H54 (cell line): ENCODE measurements around the gene PLXDC1.

ENCODE experiments used
- DNase-seq: peaks from one replicate; pipeline ENCODE4 v3.0.0; 2011; ENCODE audit warnings: low spot score, mixed read lengths; ENCODE audit not compliant: insufficient read length
- FAIRE-seq: peaks from 3 replicates; lab custom pipeline; 2011; peaks lifted over from hg19 to GRCh38; lab: Jason Lieb, UNC
- POLR2A ChIP-seq: IDR thresholded peaks from 2 replicates; pipeline ENCODE4 v1.6.1; 2011; ENCODE audit warnings: low read depth, mild to moderate bottlenecking, low read length

PLXDC1 gene

DNA sequence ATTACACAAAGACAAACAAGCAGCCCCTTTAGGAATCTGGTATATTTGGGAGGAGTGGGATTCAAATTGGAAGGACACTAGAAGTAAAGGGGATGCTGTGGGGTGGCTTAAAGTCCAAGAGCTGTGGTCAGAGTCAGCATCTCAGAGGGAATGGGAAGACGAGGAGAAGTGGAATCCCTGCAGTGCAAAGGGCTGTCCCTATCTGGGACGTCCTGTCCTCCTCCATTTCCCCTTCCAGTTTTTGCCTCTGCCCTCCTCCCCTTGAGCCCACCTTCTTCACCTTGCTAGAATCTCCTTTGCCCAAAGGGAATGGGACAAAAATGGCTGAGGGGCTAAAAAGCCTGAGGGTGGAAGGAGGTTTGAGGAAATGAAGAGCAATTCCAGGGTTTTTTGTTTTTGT, 4.2 kb upstream of the PLXDC1 start:
- TF ChIP-seq POLR2A: no peak
- FAIRE-seq (no peak), DNase-seq (no peak)

- TF ChIP-seq POLR2A: no peak
- FAIRE-seq: no peak
- DNase-seq: peak; percentile 92
Measured at GRCh38 chr17:39153599-39154051, 2.2 kb upstream of the PLXDC1 start.

- DNase-seq (no peak), FAIRE-seq (no peak)
- TF ChIP-seq POLR2A: no peak
Measured at GRCh38 chr17:39151943-39152818, 744 bp upstream of the PLXDC1 start.

GRCh38 chr17:39150795-39151149, 665 bp downstream of the PLXDC1 start:
- TF ChIP-seq POLR2A: no peak
- FAIRE-seq (no peak), DNase-seq (no peak)

- TF ChIP-seq POLR2A: no peak
- FAIRE-seq (no peak), DNase-seq (no peak)
Measured at GRCh38 chr17:39150104-39150634, 1.3 kb downstream of the PLXDC1 start.

GRCh38 chr17:39147221-39148185, 3.9 kb downstream of the PLXDC1 start:
- no peak for FAIRE-seq
- no peak for TF ChIP-seq POLR2A
- no peak for DNase-seq

DNA sequence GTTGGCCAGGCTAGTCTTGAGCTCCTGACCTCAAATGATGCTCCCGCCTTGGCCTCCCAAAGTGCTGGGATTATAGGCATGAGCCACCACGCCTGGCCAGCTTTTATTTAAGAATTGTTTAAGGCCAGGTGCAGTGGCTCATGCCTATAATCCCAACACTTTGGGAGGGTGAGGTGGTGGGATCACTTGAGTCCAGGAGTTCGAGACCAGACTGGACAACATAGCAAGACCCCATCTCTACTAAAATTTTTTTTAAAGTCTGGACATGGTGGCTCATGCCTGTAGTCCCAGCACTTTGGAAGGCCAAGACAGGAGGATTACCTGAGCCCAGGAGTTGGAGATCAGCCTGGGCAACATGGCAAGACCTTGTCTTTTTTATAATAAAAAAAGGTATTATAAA, 5.2 kb downstream of the PLXDC1 start:
- no peak for TF ChIP-seq POLR2A
- DNase-seq: no peak
- FAIRE-seq: no peak

DNA sequence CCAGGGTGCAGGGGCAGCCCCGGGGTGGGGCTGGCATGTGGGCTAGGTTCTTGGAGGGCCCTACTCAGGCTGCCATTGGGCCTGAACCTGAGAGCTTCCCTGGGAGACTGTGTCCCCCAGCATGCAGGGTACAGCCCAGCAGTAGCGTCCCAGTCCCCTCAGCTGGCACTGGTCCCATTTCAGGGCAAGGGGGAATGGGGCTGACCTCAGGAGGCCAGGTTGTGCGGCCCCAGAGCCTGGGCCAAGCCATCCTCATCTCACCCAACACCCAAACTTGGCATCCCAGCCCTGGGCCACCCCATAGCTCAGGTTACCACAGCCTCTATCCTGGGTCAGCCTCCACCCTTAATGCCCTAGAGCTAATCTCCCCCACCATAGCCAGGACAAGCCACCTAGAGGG, 6.3 kb downstream of the PLXDC1 start:
- TF ChIP-seq POLR2A: no peak
- no peak for FAIRE-seq
- DNase-seq: no peak

- no peak for DNase-seq
- TF ChIP-seq POLR2A: no peak
- FAIRE-seq: no peak
Measured at GRCh38 chr17:39144416-39144840, 7.0 kb downstream of the PLXDC1 start.

DNA sequence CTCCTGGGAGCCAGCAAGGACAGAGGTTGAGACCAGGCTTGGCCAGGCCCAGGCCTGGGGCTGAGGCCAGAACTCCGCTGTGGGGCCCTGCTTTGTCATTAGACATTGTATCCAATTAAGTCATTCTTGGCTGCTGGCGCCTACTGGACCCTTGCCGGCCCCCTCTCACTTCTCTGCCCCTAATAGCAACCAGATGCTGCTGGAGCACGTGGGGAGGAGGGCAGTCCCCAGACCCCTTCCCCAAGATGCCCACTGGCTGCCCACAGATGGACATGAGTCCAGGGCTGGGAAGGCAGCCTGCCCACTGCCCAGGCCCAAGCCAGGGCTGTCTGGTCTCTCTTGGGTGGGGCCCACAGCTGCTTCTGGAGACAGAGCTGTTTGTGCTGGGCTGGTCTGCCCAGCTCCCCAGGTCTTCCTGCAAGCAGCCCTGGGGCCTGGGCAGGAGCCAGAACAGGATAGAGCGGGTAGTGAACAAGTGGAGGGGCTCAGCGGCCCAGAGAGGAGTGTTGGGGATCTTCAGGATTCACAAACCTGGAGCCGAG, 7.8 kb downstream of the PLXDC1 start:
- no peak for FAIRE-seq
- TF ChIP-seq POLR2A: no peak
- no peak for DNase-seq

DNA sequence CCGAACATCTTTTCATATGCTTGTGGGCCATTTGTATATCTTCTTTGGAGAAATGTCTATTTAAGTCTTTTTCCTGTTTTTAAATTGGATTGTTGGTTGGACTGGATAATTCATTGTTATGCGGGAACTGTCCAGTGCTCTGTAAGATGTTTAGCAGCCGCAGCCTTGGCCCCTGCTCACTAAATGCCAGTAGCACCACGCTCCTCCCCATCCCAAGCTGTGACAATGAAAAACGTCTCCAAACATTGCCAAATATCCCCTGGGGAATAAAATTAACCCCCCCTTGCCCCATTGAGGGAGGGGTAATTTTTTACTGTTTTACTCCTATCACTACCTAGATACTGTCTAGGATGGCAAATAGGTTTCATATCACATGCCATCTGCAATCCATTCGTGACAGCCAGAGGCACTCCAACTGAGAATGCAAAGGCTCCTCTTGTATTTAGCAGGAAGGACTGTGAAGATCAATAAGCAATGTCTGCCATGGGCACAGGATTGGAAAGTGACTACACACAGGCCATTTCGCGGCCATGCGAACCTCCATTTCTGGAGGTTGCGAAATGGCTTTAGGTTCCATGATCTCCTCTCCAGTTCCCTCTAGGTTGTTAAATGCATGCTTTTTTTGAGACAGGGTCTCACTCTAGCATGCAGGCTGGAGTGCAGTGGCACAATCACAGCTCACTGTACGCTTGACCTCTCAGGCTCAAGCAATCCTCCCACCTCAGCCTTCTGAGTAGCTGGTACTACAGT, 9.3 kb downstream of the PLXDC1 start:
- FAIRE-seq (no peak), DNase-seq (no peak)
- TF ChIP-seq POLR2A: no peak

DNA sequence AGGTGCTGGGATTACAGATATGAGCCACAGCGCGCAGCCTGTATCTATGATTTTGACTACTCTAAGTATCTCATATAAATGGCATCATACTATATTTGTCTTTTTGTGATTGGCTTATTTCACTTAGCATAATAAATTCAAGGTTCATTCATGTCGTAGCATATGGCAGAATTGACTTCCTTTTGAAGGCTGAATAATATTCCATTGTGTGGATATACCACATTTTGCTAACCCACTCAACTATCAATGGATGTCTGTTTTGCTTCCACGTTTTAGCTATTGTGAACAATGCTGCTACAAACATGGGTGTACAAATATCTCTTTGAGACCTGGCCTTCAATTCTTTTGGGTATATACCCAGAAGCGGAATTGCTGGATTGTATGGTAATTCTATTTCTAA, 10.1 kb downstream of the PLXDC1 start:
- no peak for DNase-seq
- TF ChIP-seq POLR2A: no peak
- no peak for FAIRE-seq

- no peak for FAIRE-seq
- no peak for DNase-seq
- no peak for TF ChIP-seq POLR2A
Measured at GRCh38 chr17:39139561-39139960, 11.9 kb downstream of the PLXDC1 start.

DNA sequence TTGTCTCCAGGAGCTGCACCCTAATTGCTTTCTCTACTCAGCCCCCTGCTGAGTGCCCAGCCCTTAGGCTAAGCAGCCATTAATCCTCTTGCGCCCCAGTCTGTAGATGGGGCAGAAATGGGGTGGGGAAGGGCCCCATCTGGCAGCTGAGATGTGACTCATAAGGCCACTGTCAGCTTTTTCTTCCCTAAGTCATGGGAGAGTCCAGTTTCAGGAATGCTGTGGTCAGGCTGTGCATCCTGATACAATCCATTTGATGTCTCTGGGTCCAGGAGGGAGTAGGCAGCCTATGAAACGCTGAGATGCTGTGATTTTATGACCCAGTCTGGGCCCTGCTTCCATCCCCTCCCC, 12.3 kb downstream of the PLXDC1 start:
- DNase-seq: peak; percentile 92
- TF ChIP-seq POLR2A: 0 out of 2 replicates have a peak, but pooled peaks have one; percentile 10
- FAIRE-seq: peak; percentile 58
